ENCODE measurements around the gene BICRAL. TPM values are rescaled to one million over a fixed set of nuclear protein-coding genes. Genes with fewer than 3 reads are reported as not detected.

The BICRAL gene
- total and polyA plus RNA-seq, 2 of the 4 experiments (the other 2 are of a cell fraction) = 4.0 to 6.1 TPM

DNA sequence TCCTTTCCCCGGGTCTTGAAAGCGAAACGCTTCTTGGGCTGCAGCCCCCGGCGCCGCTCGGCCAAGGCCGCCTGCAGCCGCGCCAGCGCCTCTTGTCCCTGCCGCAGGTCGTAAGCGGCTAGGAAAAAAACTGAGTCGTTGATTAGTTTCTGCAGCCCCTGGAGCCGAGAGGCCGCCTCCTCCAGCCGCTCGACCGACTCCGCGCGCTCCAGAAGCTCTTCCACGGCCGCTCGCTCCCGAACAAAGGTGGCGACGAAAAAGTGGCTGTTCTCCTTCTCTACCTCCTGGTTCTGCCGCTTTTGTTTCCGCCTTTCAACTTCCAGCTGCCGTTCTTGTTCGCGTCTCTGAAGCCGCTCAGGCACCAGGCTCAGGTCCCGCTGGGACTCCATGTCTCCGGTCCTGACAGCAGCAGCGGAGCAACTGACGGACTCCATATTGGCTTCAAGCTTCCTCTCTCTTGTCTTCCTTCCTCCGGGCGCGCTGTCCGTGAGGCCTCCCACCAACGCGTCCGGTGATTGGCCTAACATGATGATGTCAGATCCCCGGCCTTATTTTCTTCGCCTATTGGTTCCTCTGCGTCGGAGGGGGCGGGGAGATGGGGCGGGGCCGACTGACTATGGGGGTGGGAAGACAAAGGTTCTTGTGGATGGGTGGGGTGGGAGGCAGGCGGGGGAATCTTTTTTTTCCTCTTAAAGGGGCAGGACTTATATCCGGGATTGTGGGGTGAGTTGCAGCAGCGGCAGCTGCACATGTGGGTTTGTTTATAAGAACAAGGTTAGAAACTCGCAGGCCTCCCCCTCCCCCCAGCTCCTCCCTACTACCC lies 36.0 kb upstream of the BICRAL start, which contains the start of gene TBCC:
Gene TBCC, minus strand, starts transcription at position 464 of the 823 bp plus-strand sequence. Its CDS starts 30 bp downstream, at position 434.
- H2BK120ac ChIP-seq (ENCODE audit: low read depth, low read length) = peak within 1 kb of the TSS; percentile 85
- H3K56ac ChIP-seq (ENCODE audit: extremely low read depth, insufficient read depth, low read length) = peak within 1 kb of the TSS; percentile 98
- peak within 1 kb of the TSS; percentile 85 for H4K91ac ChIP-seq (ENCODE audit: insufficient read depth, low read depth, low read length)
- H3K18ac ChIP-seq (ENCODE audit: low read depth, low read length) = peak within 1 kb of the TSS; percentile 76; the same call in 1 of the 2 replicates
- peak within 1 kb of the TSS; percentile 100 for H3K4me2 ChIP-seq (ENCODE audit: low read depth, low read length)
- H3K9me1 ChIP-seq (ENCODE audit: insufficient read depth, low read length) = peaks cover 10% of the 10 kb centered on the region; the same call in 1 of the 2 replicates
- 1% methylated on average over 38 of the region's 57 CpGs; no CpG with 5 or more reads in 1 of the 2 experiments for WGBS, 2 experiments (ENCODE audit: extremely low coverage in 2 of 2, insufficient read length in 1 of 2)
- peak within 1 kb of the TSS; percentile 95 for H2BK5ac ChIP-seq (ENCODE audit: low read depth, low read length, poor library complexity, severe bottlenecking)
- peak within 1 kb of the TSS; percentile 99 for H3K27ac ChIP-seq (ENCODE audit: insufficient read depth, low read length)
- no peaks in the 10 kb centered on the region; the same call in 1 of the 2 replicates for H3K36me3 ChIP-seq (ENCODE audit: control insufficient read depth, insufficient read depth, low read length)
- BruUV-seq (replicated peaks) = TSS peak; percentile 91
- H3K9ac ChIP-seq (ENCODE audit: low read depth, low read length) = peak within 1 kb of the TSS; percentile 94
- dilution Hi-C loops (cut with HindIII; ENCODE audit: low sequenced_read_pairs, unreplicated experiment) (no loop called here), intact Hi-C loops (cut with micrococcal nuclease) (loop anchor here (1.0 kb wide), 3 partner anchors 36 to 133 kb away; partner anchors contain the start of genes BICRAL and RPL7L1), in situ Hi-C loops (cut with MboI; ENCODE audit: low sequenced_read_pairs) (no loop called here)
- H2BK15ac ChIP-seq (ENCODE audit: low read depth, low read length) = peak within 1 kb of the TSS; percentile 27; the same call in 1 of the 3 replicates
- H3K14ac ChIP-seq (replicated peaks; ENCODE audit: low read depth, low read length) = peak within 1 kb of the TSS; percentile 95
- H4K8ac ChIP-seq (ENCODE audit: low read depth in 2 of 2, low read length in 2 of 2) = peak within 1 kb of the TSS; percentile 81 to 95
- peak within 1 kb of the TSS; percentile 31; the same call in 1 of the 2 replicates for H2BK20ac ChIP-seq (ENCODE audit: low read depth, low read length)
- peak within 1 kb of the TSS; percentile 94 for H3K4ac ChIP-seq (ENCODE audit: low read depth, low read length)
- peak within 1 kb of the TSS; percentile 68 for H3K4me3 ChIP-seq (ENCODE audit: insufficient read depth, low read depth, low read length)
- CTCF ChIA-PET = interaction anchor here (1.2 to 2.4 kb wide), 2 partner anchors 20 to 198 kb away, joined by 3 to 6 read pairs; no protein-coding TSS in a partner anchor
- no peaks in the 10 kb centered on the region for H3K9me3 ChIP-seq (ENCODE audit: control insufficient read depth, insufficient read depth, low read length)
- H4K5ac ChIP-seq (ENCODE audit: low read depth, low read length) = peak within 1 kb of the TSS; percentile 85
- no peaks in the 10 kb centered on the region for H3K27me3 ChIP-seq (ENCODE audit: control insufficient read depth, insufficient read depth, low read length)
- peak within 1 kb of the TSS; percentile 95 for H3K23ac ChIP-seq (ENCODE audit: low read depth, low read length)
- H2AK9ac ChIP-seq (replicated peaks; ENCODE audit: low read depth, low read length, poor library complexity) = peak within 1 kb of the TSS; percentile 100
- POLR2A ChIA-PET (ENCODE audit: unreplicated experiment) = interaction anchor here (0.6 to 2.0 kb wide), 4 partner anchors 21 to 546 kb away, joined by 3 to 13 read pairs (median 6); partner anchors contain the start of genes BICRAL and RPL7L1
- H3K4me1 ChIP-seq (ENCODE audit: control insufficient read depth, insufficient read depth, low read length) = peaks cover 8% of the 10 kb centered on the region
- H2AK5ac ChIP-seq (ENCODE audit: low read depth, low read length) = peak within 1 kb of the TSS; percentile 84
- peaks cover 7 to 48% of the 10 kb centered on the region in 2 experiments for H3K79me1 ChIP-seq (ENCODE audit: low read depth in 1 of 2, low read length in 2 of 2)
- H2AFZ ChIP-seq (replicated peaks; ENCODE audit: low read length, poor library complexity) = peak within 1 kb of the TSS; percentile 96
- H4K20me1 ChIP-seq (ENCODE audit: insufficient read depth, low read length) = peaks cover 18% of the 10 kb centered on the region
- ATAC-seq (ENCODE audit: low read depth) (peak; percentile 79), DNase-seq (peak; percentile 99)
- TF ChIP-seq CHD1 (IDR thresholded peaks at IDR 0.05; ENCODE audit: low read depth, low read length) = peak; percentile 92
- TF ChIP-seq BHLHE40 (IDR thresholded peaks at IDR 0.05; ENCODE audit: low read depth, low read length) = peak; percentile 44; the same call in 1 of the 2 replicates
- no peak for TF ChIP-seq RFX5 (IDR thresholded peaks at IDR 0.05; ENCODE audit: low read depth, low read length)
- peak; percentile 45; the same call in 1 of the 2 replicates for TF ChIP-seq MAZ (IDR thresholded peaks at IDR 0.05; ENCODE audit: borderline replicate concordance, low read depth, low read length)
- no peak for TF ChIP-seq RCOR1 (IDR thresholded peaks at IDR 0.05; ENCODE audit: insufficient replicate concordance, low read length)
- peak; percentile 50; the same call in 1 of the 2 replicates for TF ChIP-seq MXI1 (IDR thresholded peaks at IDR 0.05; ENCODE audit: borderline replicate concordance, low read depth, low read length)
- TF ChIP-seq NFE2L2 (IDR thresholded peaks at IDR 0.05; ENCODE audit: low read depth, low read length) = no peak
- TF ChIP-seq RAD21 (IDR thresholded peaks at IDR 0.05; ENCODE audit: low read length) = no peak
- TF ChIP-seq, protein P1, sequence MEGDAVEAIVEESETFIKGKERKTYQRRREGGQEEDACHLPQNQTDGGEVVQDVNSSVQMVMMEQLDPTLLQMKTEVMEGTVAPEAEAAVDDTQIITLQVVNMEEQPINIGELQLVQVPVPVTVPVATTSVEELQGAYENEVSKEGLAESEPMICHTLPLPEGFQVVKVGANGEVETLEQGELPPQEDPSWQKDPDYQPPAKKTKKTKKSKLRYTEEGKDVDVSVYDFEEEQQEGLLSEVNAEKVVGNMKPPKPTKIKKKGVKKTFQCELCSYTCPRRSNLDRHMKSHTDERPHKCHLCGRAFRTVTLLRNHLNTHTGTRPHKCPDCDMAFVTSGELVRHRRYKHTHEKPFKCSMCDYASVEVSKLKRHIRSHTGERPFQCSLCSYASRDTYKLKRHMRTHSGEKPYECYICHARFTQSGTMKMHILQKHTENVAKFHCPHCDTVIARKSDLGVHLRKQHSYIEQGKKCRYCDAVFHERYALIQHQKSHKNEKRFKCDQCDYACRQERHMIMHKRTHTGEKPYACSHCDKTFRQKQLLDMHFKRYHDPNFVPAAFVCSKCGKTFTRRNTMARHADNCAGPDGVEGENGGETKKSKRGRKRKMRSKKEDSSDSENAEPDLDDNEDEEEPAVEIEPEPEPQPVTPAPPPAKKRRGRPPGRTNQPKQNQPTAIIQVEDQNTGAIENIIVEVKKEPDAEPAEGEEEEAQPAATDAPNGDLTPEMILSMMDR (conservative IDR thresholded peaks at IDR 0.05; ENCODE audit: low read depth, low read length) = no peak
- peak; percentile 97 for TF ChIP-seq POLR2A (IDR thresholded peaks at IDR 0.05; ENCODE audit: low read depth, low read length)
- TF ChIP-seq, protein P2, sequence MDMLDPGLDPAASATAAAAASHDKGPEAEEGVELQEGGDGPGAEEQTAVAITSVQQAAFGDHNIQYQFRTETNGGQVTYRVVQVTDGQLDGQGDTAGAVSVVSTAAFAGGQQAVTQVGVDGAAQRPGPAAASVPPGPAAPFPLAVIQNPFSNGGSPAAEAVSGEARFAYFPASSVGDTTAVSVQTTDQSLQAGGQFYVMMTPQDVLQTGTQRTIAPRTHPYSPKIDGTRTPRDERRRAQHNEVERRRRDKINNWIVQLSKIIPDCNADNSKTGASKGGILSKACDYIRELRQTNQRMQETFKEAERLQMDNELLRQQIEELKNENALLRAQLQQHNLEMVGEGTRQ (IDR thresholded peaks at IDR 0.05; ENCODE audit: low read depth, low read length) = no peak
- TF ChIP-seq CEBPB (IDR thresholded peaks at IDR 0.05; ENCODE audit: low read depth, low read length) = no peak
- TF ChIP-seq FOS (IDR thresholded peaks at IDR 0.05; ENCODE audit: low read depth, low read length) = no peak
- TF ChIP-seq SMC3 (IDR thresholded peaks at IDR 0.05; ENCODE audit: low read depth, low read length) = no peak
